Adrenal gland (tissue), 5 donors: ENCODE measurements around the gene ZNF554.

Experiments used
- CTCF ChIP-seq, 6 experiments: fragments of 450-650 bp in 4 of 6; fragments of 200-600 bp in 2 of 6; sonication (generic) in 1 of 6; IDR thresholded peaks; 1 replicate in 5 of 6; 2 replicates in 1 of 6; pipeline versions ENCODE4 v1.5.1 to v1.8.0; 2016 to 2021; ENCODE audit warnings: antibody characterized with exemption in 6 of 6, mild to moderate bottlenecking in 2 of 6, moderate library complexity in 1 of 6
- POLR2A ChIP-seq, 2 donors: fragments of 450-650 bp; IDR thresholded peaks; one replicate each; pipeline ENCODE4 v1.6.1; 2017; ENCODE audit warnings: antibody characterized with exemption in 2 of 2, mild to moderate bottlenecking in 2 of 2, moderate library complexity in 1 of 2
- donor health status: DM: no; HTN: no; CAD: no.

- no peak for TF ChIP-seq CTCF (IDR thresholded peaks at IDR 0.05)
- no peak for TF ChIP-seq POLR2A (IDR thresholded peaks at IDR 0.05)
These were observed 16.8 kb upstream of the ZNF554 start for GRCh38 chr19:2802826-2803225.
